Activated CD4-positive, alpha-beta memory T cell treated with anti-CD3 and anti-CD28 coated beads for 36 hours (primary cell): ENCODE measurements around the gene FHL1. TPM values are rescaled to one million over a fixed set of nuclear protein-coding genes. Genes with fewer than 3 reads are reported as not detected.

ENCODE experiments used
- CTCF ChIA-PET: fragments of 350-600 bp; sonication (Branson Sonifier 250); formaldehyde crosslinking; loops from one replicate; lab custom pipeline; 2021; ENCODE audit warnings: antibody characterized with exemption, inconsistent platforms; lab: Charles Lee
- POLR2A ChIA-PET: fragments of 350-600 bp; sonication (Branson Sonifier 250); formaldehyde crosslinking; loops from one replicate; lab custom pipeline; 2021; ENCODE audit warnings: antibody characterized with exemption; lab: Charles Lee
- DNase-seq: peaks from one replicate; pipeline ENCODE4 v3.0.0-alpha.2; 2020
- H3K27ac Mint-ChIP-seq: one replicate; pipeline ENCODE4 v1.8.0; 2021; ENCODE audit warnings: mixed read lengths
- H3K27me3 Mint-ChIP-seq: one replicate; pipeline ENCODE4 v1.8.0; 2021; ENCODE audit warnings: mixed read lengths
- H3K36me3 Mint-ChIP-seq: one replicate; pipeline ENCODE4 v1.8.0; 2021; ENCODE audit warnings: mixed read lengths
- H3K4me1 Mint-ChIP-seq: one replicate; pipeline ENCODE4 v1.8.0; 2021; ENCODE audit warnings: low read depth, mixed read lengths
- H3K4me3 Mint-ChIP-seq: one replicate; pipeline ENCODE4 v1.8.0; 2021; ENCODE audit warnings: mild to moderate bottlenecking, mixed read lengths
- H3K9me3 Mint-ChIP-seq: one replicate; pipeline ENCODE4 v1.8.0; 2021; ENCODE audit warnings: mixed read lengths
- intact Hi-C: fragments of 100-400 bp; cut with micrococcal nuclease; formaldehyde crosslinking; loops from one replicate; pipeline ENCODE4 v1.15.1; 2023
- total RNA-seq, 2 experiments: library from RNA; stranded (reverse); gene quantifications; one replicate each; pipeline ENCODE4 v1.2.3, GENCODE V29; 2021

The FHL1 gene
- total RNA-seq, 2 experiments from 2014 or later = 33.9 to 37.5 TPM

DNA sequence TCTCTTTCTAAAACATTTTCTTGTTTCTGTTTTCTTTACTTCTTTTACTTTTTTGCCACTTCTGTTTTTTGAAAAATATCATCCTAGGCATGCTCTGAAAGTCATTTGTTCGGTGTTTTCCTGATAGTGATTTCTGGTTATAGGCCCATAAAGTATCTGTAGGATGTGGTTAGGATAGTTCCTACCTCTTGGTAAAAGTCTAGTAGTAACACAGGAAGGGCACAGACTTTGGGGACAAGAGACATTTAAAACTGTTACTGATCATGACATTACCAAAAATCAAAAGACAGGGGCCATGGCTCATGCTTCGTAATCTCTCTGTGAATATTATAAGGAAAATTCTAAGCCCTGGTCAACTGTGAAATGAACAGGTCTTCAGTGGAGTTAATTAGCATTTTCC is 44.8 kb downstream of the FHL1 start:
- CTCF ChIA-PET = interaction anchor here (1.4 kb wide), 1 partner anchor 164 kb away, joined by 4 read pairs; no protein-coding TSS in a partner anchor
- no peaks in the 10 kb centered on the region for H3K9me3 Mint-ChIP-seq
- DNase-seq = no peak
- H3K27ac Mint-ChIP-seq = peak overlapping the region; percentile 23
- intact Hi-C loops = no loop called here
- peaks cover 43% of the 10 kb centered on the region for H3K4me1 Mint-ChIP-seq
- POLR2A ChIA-PET = no interaction called here
- no peaks in the 10 kb centered on the region for H3K27me3 Mint-ChIP-seq
- H3K36me3 Mint-ChIP-seq = no peaks in the 10 kb centered on the region
- no peak overlapping the region for H3K4me3 Mint-ChIP-seq

DNA sequence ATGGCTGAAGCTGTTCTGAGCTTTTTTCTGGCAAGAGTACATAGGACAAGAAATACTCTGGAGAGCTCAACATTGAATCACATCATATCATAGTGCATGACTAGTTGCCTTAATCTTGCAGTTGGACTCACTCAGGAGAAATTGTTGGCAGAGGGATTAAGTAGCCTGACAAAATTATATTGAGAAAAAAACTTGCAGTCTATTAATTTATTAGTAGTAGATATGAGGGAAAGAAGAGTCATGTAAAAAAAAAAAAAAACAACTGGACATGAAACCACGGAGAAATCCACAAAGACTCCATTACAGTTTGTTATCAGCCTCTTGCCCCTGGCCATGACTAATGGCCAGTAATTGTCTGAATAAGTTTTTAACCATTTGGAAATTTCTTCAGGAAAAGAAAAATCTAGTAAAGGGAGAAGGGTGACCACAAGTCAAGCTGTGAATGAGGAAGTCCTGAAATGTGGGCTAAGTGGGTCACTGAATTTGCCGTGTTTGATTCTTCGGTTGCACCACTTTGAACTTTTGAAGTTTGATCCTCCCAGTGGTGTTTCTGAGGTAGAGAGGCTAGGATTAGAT is 45.6 kb downstream of the FHL1 start:
- intact Hi-C loops = no loop called here
- Mint-ChIP-seq H3K27me3 (no peaks in the 10 kb centered on the region), H3K36me3 (no peaks in the 10 kb centered on the region), H3K4me3 (no peak overlapping the region), H3K9me3 (no peaks in the 10 kb centered on the region), H3K4me1 (peaks cover 43% of the 10 kb centered on the region), H3K27ac (peak overlapping the region; percentile 23)
- no peak for DNase-seq
- POLR2A ChIA-PET = no interaction called here
- CTCF ChIA-PET = interaction anchor here (1.4 kb wide), 1 partner anchor 165 kb away, joined by 4 read pairs; no protein-coding TSS in a partner anchor

DNA sequence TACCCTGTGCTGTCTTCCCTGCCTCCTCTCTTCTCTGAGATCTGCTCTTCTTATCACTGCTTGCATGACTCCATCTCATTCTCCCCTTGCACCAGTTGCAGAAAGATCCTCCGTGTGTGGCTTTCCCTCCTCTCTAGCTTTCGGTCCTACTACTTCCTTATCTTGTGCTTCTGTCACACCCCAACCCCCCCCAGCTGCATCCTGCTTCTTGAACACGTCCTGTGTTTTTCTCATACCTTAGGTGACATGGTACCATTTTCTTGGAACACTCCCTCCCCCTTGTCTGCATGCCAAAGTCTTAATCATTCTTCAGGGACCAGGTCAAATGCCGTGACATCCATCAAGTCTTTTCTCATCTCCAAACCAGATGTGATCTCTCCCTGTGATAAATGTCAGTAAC is 46.4 kb downstream of the FHL1 start:
- CTCF ChIA-PET = no interaction called here
- Mint-ChIP-seq H3K4me3 (no peak overlapping the region), H3K27me3 (no peaks in the 10 kb centered on the region), H3K36me3 (no peaks in the 10 kb centered on the region), H3K9me3 (no peaks in the 10 kb centered on the region), H3K27ac (peak overlapping the region; percentile 5), H3K4me1 (peaks cover 43% of the 10 kb centered on the region)
- peak; percentile 37 for DNase-seq
- POLR2A ChIA-PET = no interaction called here
- intact Hi-C loops = no loop called here

DNA sequence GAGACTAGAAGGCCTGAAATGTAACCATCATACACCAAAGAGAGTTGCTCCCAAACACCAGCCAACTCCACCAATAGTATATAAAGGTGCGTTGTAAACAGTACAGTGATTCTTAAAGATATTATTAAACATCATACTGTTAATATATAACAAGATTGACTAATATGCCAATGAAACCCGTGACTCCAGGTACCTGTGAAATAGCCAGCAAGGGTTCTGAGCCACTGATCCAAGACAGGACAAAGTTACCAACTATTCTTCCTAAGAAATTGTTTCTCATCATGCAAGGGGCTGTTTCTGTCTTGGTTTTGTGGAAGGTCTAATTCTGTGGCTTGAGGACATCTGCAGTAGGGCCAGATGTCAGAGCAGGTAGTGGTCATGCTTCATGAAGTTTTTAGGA is 47.2 kb downstream of the FHL1 start:
- CTCF ChIA-PET = no interaction called here
- Mint-ChIP-seq H3K36me3 (no peaks in the 10 kb centered on the region), H3K4me3 (no peak overlapping the region), H3K4me1 (peaks cover 43% of the 10 kb centered on the region), H3K9me3 (no peaks in the 10 kb centered on the region), H3K27me3 (no peaks in the 10 kb centered on the region), H3K27ac (no peak overlapping the region)
- intact Hi-C loops = no loop called here
- DNase-seq = no peak
- POLR2A ChIA-PET = no interaction called here

DNA sequence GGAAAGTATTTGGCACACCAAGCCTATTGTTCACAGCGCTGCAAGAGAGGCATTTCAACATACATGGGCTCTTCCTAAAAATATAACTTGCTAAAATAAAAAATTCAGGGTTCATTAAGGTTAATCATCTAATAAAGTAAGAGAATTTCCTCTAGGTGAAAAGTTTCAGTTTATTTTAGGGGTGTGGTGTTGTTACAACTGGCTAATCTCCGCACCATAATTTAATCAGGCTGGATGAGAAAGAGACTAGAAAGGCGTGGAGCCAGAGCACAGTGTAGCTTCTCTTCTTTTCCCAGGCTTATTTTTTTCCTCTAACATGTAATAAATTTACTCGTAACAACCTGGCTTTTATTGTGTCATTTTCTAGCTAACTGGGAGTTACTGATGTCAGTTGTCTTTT is 47.9 kb downstream of the FHL1 start:
- H3K36me3 Mint-ChIP-seq = no peaks in the 10 kb centered on the region
- CTCF ChIA-PET = interaction anchor here (1.3 kb wide), 1 partner anchor 166 kb away, joined by 3 read pairs; no protein-coding TSS in a partner anchor
- no peaks in the 10 kb centered on the region for H3K9me3 Mint-ChIP-seq
- no peaks in the 10 kb centered on the region for H3K27me3 Mint-ChIP-seq
- H3K4me3 Mint-ChIP-seq = no peak overlapping the region
- POLR2A ChIA-PET = no interaction called here
- intact Hi-C loops = no loop called here
- no peak for DNase-seq
- H3K27ac Mint-ChIP-seq = no peak overlapping the region
- peaks cover 41% of the 10 kb centered on the region for H3K4me1 Mint-ChIP-seq

DNA sequence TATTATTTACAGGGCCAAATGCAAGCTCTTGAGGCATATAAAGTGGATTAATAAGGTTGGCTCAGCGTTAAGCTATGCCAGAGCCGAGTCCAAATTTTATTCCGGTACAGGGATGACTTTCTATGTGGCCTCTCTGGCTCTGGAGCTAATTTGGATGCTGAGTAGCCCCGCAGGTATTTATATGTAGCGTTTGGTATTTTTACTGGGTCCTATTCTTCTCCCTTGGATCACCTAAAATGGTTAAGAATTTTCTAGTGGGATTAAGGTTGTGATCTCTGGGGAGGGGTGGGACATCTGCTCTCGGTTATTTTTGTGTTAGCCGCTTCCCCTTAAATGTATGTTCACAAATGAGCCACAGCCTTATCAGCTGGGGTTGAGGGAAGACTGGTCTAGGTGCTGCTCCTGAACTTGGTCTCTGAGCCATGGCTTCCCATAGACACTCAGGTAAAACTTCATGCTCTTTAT is 49.4 kb downstream of the FHL1 start:
- CTCF ChIA-PET = interaction anchor here (1.3 kb wide), 2 partner anchors 12 to 168 kb away, joined by 3 to 5 read pairs; no protein-coding TSS in a partner anchor
- no peak for DNase-seq
- intact Hi-C loops = no loop called here
- Mint-ChIP-seq H3K27me3 (no peaks in the 10 kb centered on the region), H3K9me3 (no peaks in the 10 kb centered on the region), H3K27ac (no peak overlapping the region), H3K36me3 (no peaks in the 10 kb centered on the region), H3K4me1 (peaks cover 34% of the 10 kb centered on the region), H3K4me3 (no peak overlapping the region)
- POLR2A ChIA-PET = no interaction called here

DNA sequence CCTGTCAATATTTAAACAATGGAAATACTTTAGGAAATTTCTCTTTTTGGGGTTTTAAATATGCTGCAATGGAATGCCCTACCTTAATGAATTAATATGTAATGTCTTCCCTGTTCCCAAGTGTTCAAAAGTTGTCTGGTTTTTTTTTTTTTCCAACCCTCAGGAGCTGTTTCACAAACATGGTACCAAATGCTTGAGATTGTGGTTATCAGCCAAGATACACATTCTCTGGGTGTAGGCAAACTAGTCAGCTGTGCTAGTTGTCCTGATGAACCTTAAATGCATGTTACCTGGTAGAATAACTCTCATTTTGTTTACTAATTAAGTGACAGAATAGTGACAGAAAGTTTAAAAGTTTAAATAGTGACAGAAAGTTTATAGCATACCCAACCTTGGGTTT is 50.7 kb downstream of the FHL1 start:
- no peak for DNase-seq
- Mint-ChIP-seq H3K36me3 (no peaks in the 10 kb centered on the region), H3K4me1 (peaks cover 29% of the 10 kb centered on the region), H3K27me3 (no peaks in the 10 kb centered on the region), H3K27ac (no peak overlapping the region), H3K9me3 (no peaks in the 10 kb centered on the region), H3K4me3 (no peak overlapping the region)
- POLR2A ChIA-PET = no interaction called here
- intact Hi-C loops = no loop called here
- CTCF ChIA-PET = no interaction called here

DNA sequence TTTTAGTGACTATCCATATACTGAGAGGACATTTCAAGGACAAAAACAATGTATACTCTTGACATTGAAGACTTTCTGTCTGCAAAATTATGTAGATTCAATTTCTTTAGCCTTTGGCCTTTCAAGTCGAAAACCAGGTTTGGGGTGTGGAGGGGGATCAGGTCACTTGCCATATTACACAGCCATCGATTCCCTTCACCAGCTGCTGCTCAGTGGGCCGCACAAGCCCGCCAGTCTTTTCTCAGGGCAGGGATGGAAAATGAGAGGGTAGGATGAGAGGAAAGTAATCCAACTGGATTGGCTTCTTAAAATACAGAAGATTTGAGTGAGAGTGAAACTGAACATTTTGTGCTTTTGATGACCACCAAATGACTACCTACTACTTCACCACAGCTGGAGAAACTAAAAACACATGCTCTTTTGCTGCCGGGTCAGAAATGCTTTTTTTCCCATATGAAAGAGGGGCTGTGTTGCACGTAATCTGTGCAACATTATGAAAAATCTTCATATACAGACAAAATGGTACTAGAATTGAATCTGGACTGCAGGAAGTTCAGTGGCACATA is 51.4 kb downstream of the FHL1 start:
- no peak for DNase-seq
- intact Hi-C loops = no loop called here
- H3K4me3 Mint-ChIP-seq = no peak overlapping the region
- ChIA-PET POLR2A (no interaction called here), CTCF (interaction anchor here (1.8 kb wide), 1 partner anchor 170 kb away, joined by 8 read pairs; no protein-coding TSS in a partner anchor)
- H3K27me3 Mint-ChIP-seq = no peaks in the 10 kb centered on the region
- no peaks in the 10 kb centered on the region for H3K9me3 Mint-ChIP-seq
- H3K36me3 Mint-ChIP-seq = no peaks in the 10 kb centered on the region
- H3K4me1 Mint-ChIP-seq = peaks cover 29% of the 10 kb centered on the region
- H3K27ac Mint-ChIP-seq = no peak overlapping the region

DNA sequence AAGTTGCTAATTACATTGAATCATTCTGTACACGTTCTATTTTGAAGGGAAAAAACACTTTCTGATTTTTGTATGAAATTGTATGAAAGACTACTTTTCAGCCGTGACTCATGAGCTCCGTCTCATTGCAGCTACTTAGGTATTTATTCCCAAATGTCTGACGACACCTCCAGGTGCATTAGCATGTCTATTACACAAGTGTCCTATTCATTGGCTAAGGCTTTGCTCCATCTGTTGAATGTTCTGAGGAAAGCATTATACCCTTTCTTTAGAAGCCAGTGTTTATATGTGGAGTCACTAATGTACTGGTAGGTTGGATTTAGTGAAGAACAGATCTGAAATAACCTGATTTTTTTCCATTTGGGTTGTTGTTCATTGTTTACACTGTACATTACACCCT is 52.0 kb downstream of the FHL1 start:
- peaks cover 30% of the 10 kb centered on the region for H3K4me1 Mint-ChIP-seq
- H3K27ac Mint-ChIP-seq = no peak overlapping the region
- H3K9me3 Mint-ChIP-seq = no peaks in the 10 kb centered on the region
- no peaks in the 10 kb centered on the region for H3K27me3 Mint-ChIP-seq
- no peaks in the 10 kb centered on the region for H3K36me3 Mint-ChIP-seq
- no peak for DNase-seq
- H3K4me3 Mint-ChIP-seq = no peak overlapping the region
- POLR2A ChIA-PET = no interaction called here
- intact Hi-C loops = no loop called here
- CTCF ChIA-PET = interaction anchor here (1.8 kb wide), 1 partner anchor 171 kb away, joined by 8 read pairs; no protein-coding TSS in a partner anchor

DNA sequence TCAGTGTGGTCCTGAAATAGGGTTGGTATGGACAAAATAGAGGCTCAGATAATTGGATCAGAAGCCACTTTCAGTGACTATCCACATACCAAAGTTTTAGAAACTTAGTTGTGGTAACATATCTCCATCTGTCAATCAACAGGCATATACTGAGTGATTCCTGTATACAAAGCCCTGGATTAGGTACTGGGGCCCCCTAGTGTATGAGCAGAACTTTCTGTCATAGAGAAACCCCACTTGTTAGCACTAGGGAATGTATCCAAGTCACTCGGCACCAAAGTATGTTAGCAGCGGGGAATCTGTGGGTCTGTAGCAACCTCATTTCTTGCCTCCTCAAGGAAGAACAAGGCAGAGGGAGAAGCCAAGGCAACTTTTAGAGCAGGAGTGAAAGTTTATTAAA is 53.1 kb downstream of the FHL1 start:
- H3K4me3 Mint-ChIP-seq = no peak overlapping the region
- intact Hi-C loops = loop anchor here (1.0 to 10.0 kb wide), 2 partner anchors 172 to 384 kb away; no protein-coding TSS in a partner anchor

DNA sequence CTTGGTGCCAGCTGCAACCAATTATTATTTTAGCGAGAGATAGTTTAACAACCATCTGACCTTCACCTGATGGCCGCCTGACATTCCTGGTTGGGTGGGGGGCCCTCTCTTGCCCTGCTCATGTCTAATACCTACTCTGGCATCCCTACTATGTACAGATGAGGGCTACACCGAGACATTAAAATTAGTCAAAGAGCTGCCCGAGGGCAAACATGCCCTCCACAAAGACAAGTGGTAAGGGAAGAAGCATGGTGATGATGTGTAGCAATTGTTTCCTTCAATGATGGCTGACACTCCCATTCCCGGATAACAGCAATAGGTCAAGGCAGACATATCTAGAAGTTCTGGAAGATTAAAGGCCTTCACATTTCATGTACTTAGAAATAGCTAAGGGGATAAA is 54.3 kb downstream of the FHL1 start:
- ChIA-PET POLR2A (no interaction called here), CTCF (interaction anchor here (2.0 to 3.6 kb wide), 2 partner anchors 10 to 173 kb away, joined by 4 to 24 read pairs; no protein-coding TSS in a partner anchor)
- Mint-ChIP-seq H3K27me3 (no peaks in the 10 kb centered on the region), H3K4me3 (no peak overlapping the region), H3K27ac (no peak overlapping the region), H3K4me1 (peaks cover 34% of the 10 kb centered on the region), H3K36me3 (no peaks in the 10 kb centered on the region), H3K9me3 (no peaks in the 10 kb centered on the region)
- DNase-seq = no peak
- intact Hi-C loops = loop anchor here (10.0 kb wide), 1 partner anchor 383 kb away; no protein-coding TSS in a partner anchor

More for the DNA sequence above, 53.1 kb downstream of the FHL1 start:
- Mint-ChIP-seq H3K27me3 (no peaks in the 10 kb centered on the region), H3K27ac (no peak overlapping the region), H3K9me3 (no peaks in the 10 kb centered on the region), H3K4me1 (peaks cover 37% of the 10 kb centered on the region), H3K36me3 (no peaks in the 10 kb centered on the region)
- ChIA-PET POLR2A (no interaction called here), CTCF (no interaction called here)
- peak; percentile 14 for DNase-seq

DNA sequence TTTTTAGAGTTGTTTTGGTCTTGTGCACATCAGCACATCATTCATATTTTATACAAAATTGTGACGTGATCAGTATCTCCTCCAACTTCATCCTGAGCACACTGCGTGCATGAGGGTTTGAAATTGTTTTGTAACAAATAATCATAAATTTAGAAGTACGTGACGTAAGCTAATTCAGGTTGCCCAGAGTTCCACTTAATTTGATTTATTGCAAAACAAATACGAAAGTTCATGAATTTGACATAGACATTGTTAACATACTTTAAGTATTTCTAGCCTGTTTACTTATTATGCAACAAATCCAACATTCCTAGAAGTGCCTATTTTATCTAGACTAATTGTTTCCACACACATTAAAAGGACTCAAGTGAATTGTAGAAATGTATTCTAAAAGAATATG is 55.6 kb downstream of the FHL1 start:
- intact Hi-C loops = loop anchor here (1.0 to 10.0 kb wide), 2 partner anchors 72 to 382 kb away; no protein-coding TSS in a partner anchor
- POLR2A ChIA-PET = no interaction called here
- Mint-ChIP-seq H3K36me3 (no peaks in the 10 kb centered on the region), H3K27ac (no peak overlapping the region), H3K4me3 (no peak overlapping the region), H3K4me1 (peaks cover 34% of the 10 kb centered on the region), H3K9me3 (no peaks in the 10 kb centered on the region), H3K27me3 (no peaks in the 10 kb centered on the region)
- DNase-seq = no peak
- CTCF ChIA-PET = interaction anchor here (0.7 to 3.6 kb wide), 4 partner anchors 12 to 229 kb away, joined by 3 to 24 read pairs (median 4); partner anchors contain the start of gene MMGT1
